K562 (cell line): ENCODE measurements around the gene IDI1. TPM values are rescaled to one million over a fixed set of nuclear protein-coding genes. Genes with fewer than 3 reads are reported as not detected.

Experiments
- ATAC-seq: fragments of 200-7000 bp; cut with Tn5 transposase; 3 replicates; pipeline ENCODE4 v1.9.1; 2020; ENCODE audit warnings: moderate library complexity
- BruUV-seq: library from RNA; stranded (reverse); fragments of 400-500 nt; replicated peaks from 2 replicates; lab custom pipeline; 2021; lab: Mats Ljungman, UMichigan
- CTCF ChIA-PET: fragments of 300-600 bp; formaldehyde crosslinking; extraction: SDS; loops from one replicate; lab custom pipeline; 2021; ENCODE audit warnings: low intra/inter-chr PET ratio; lab: Yijun Ruan, JAX
- POLR2A ChIA-PET: fragments of 300-600, 350-650 bp; sonication (Branson Sonifier 250); formaldehyde crosslinking; extraction: SDS; loops from one replicate; lab custom pipeline; 2021; ENCODE audit warnings: antibody characterized with exemption, inconsistent platforms; lab: Yijun Ruan, JAX
- DNase-seq, 4 experiments: peaks; one replicate each; pipeline versions ENCODE4 v3.0.0 to v3.0.0-alpha.2; 2011 to 2018; ENCODE audit warnings: low spot score in 3 of 4, mixed read lengths in 3 of 4; ENCODE audit errors: extremely low read depth in 1 of 4
- FAIRE-seq: peaks from 2 replicates; lab custom pipeline; 2011; peaks lifted over from hg19 to GRCh38; lab: Jason Lieb, UNC
- H2AFZ ChIP-seq: 2 replicates; pipeline ENCODE4 v1.6.0; 2011; ENCODE audit warnings: low read depth, low read length, control low read depth, inconsistent platforms
- H3K27ac ChIP-seq: fragments of 200-600 bp; 3 replicates; pipeline ENCODE4 v1.8.0; 2011; ENCODE audit warnings: low read depth, mild to moderate bottlenecking, control low read depth, inconsistent platforms, low read length, moderate library complexity, mixed read lengths; ENCODE audit errors: extremely low read depth
- H3K27me3 ChIP-seq, 2 experiments: fragments of 300-600 bp in 1 of 2; 2 replicates in 1 of 2; 3 replicates in 1 of 2; pipeline versions ENCODE4 v1.6.0 to v1.8.0; 2011; ENCODE audit warnings: inconsistent platforms in 2 of 2, low read length in 2 of 2, mild to moderate bottlenecking in 1 of 2, mixed read lengths in 1 of 2, moderate library complexity in 1 of 2; ENCODE audit not compliant: control insufficient read depth in 2 of 2, insufficient read depth in 2 of 2
- H3K36me3 ChIP-seq: fragments of 300-600 bp; 3 replicates; pipeline ENCODE4 v1.8.0; 2011; ENCODE audit warnings: mild to moderate bottlenecking, low read length, inconsistent platforms; ENCODE audit not compliant: control insufficient read depth, insufficient read depth
- H3K4me1 ChIP-seq, 2 experiments: fragments of 200-600 bp in 1 of 2; replicated peaks in 1 of 2; 2 replicates in 1 of 2; 3 replicates in 1 of 2; pipeline versions ENCODE4 v1.5.1 to v1.8.0; 2011; ENCODE audit warnings: inconsistent platforms in 2 of 2, low read length in 2 of 2, mild to moderate bottlenecking in 1 of 2, mixed read lengths in 1 of 2, moderate library complexity in 1 of 2; ENCODE audit not compliant: control insufficient read depth in 2 of 2, insufficient read depth in 2 of 2
- H3K4me2 ChIP-seq: 2 replicates; pipeline ENCODE4 v1.6.1; 2011; ENCODE audit warnings: low read length, control low read depth, inconsistent platforms, mixed read lengths; ENCODE audit not compliant: insufficient read depth
- H3K4me3 ChIP-seq: fragments of 200-600 bp; sonication (generic), shearing (Covaris generic); 2 replicates; pipeline ENCODE4 v1.5.1; 2016; ENCODE audit warnings: control low read depth, inconsistent platforms
- H3K79me2 ChIP-seq: fragments of 200-600 bp; 3 replicates; pipeline ENCODE4 v1.8.0; 2011; ENCODE audit warnings: low read length, inconsistent platforms; ENCODE audit not compliant: control insufficient read depth, insufficient read depth
- H3K9ac ChIP-seq, 2 experiments: 2 replicates each; pipeline versions ENCODE4 v1.6.0 to v1.6.1; 2011; ENCODE audit warnings: low read depth in 2 of 2, low read length in 2 of 2, control low read depth in 1 of 2, inconsistent platforms in 1 of 2, mild to moderate bottlenecking in 1 of 2, mixed read lengths in 1 of 2; ENCODE audit not compliant: insufficient read depth in 1 of 2
- H3K9me1 ChIP-seq: one replicate; pipeline ENCODE4 v1.6.0; 2011; ENCODE audit warnings: inconsistent platforms, mild to moderate bottlenecking, low read length, moderate library complexity; ENCODE audit not compliant: control insufficient read depth, insufficient read depth
- H3K9me3 ChIP-seq: replicated peaks from 2 replicates; pipeline ENCODE4 v1.5.1; 2011; ENCODE audit warnings: low read depth, low read length, inconsistent platforms; ENCODE audit not compliant: control insufficient read depth, insufficient read depth
- H4K20me1 ChIP-seq: replicated peaks from 2 replicates; pipeline ENCODE4 v1.6.1; 2011; ENCODE audit warnings: low read length, inconsistent platforms, mixed read lengths; ENCODE audit not compliant: control insufficient read depth, insufficient read depth
- ARHGAP35 ChIP-seq: fragments of 450-650 bp; IDR thresholded peaks from 2 replicates; pipeline ENCODE4 v1.6.1; 2018; ENCODE audit not compliant: partially characterized antibody
- CBFA2T3 ChIP-seq: fragments of 450-650 bp; IDR thresholded peaks from 2 replicates; pipeline ENCODE4 v1.6.1; 2017
- FUS ChIP-seq: fragments of 200-400 bp; formaldehyde crosslinking; optimal IDR thresholded peaks from 2 replicates; pipeline ENCODE3; 2017; ENCODE audit warnings: low read depth, low read length
- POLR2G ChIP-seq: fragments of 200-400 bp; formaldehyde crosslinking; IDR thresholded peaks from 2 replicates; pipeline ENCODE4 v1.6.1; 2017; ENCODE audit warnings: low read depth, mild to moderate bottlenecking, antibody characterized with exemption, low read length, moderate library complexity
- WGBS: fragments of 100-300 bp; shearing (Covaris generic); methylation state at CpG from one replicate; pipeline ENCODE4 v1.1.6; 2016; ENCODE audit warnings: low coverage, mixed read lengths; ENCODE audit not compliant: insufficient coverage; ENCODE audit errors: missing lambda C conversion rate; 5-methylcytosine and 5-hydroxymethylcytosine counted together
- in situ Hi-C: fragments of 300-500 bp; cut with MboI; formaldehyde crosslinking; loops from 4 replicates; pipeline ENCODE4 v1.15.0; 2018; ENCODE audit warnings: inconsistent platforms, mixed read lengths
- intact Hi-C: fragments of 100-400 bp; cut with micrococcal nuclease; formaldehyde crosslinking; loops from 2 replicates; pipeline ENCODE4 v1.14.2; 2022
- polyA plus RNA-seq, 8 experiments: library from polyadenylated mRNA; depleted of rRNA in 4 of 8; stranded (reverse) in 5 of 8; unstranded in 3 of 8; fragments of >200 nt; fragmentation: Nextera tagmentation in 2 of 8; fragmentation: Illumina TruSeq in 1 of 8; extraction: Ambion mirVana in 2 of 8; extraction: Trizol in 1 of 8; gene quantifications; 2 replicates each; pipeline versions ENCODE4 v1.2.1 to v1.2.3, GENCODE V29; 2011 to 2014; ENCODE audit warnings: inconsistent platforms in 1 of 8, missing spikeins in 1 of 8
- total RNA-seq, 7 experiments: library from RNA; depleted of rRNA in 6 of 7; stranded (reverse); fragments of >200 nt in 6 of 7; fragmentation: Illumina TruSeq in 2 of 7; extraction: Trizol in 2 of 7; gene quantifications; 2 replicates each; pipeline versions ENCODE4 v1.2.1 to v1.2.3, GENCODE V29; 2011 to 2021; ENCODE audit warnings: low replicate concordance in 1 of 7

IDI1 gene
- total and polyA plus RNA-seq, 9 of the 15 experiments (the other 6 are each of a cell fraction or from before 2014, with no cell fraction given) = 70.0 to 265 (median 119) TPM

GRCh38 chr10:1020958-1021357, 28.0 kb downstream of the IDI1 start:
- H3K4me3 ChIP-seq = no peak overlapping the region
- ChIA-PET CTCF (no interaction called here), POLR2A (interaction anchor here (1.2 kb wide), 1 partner anchor 14 kb away, joined by 4 read pairs; no protein-coding TSS in a partner anchor)
- no peak overlapping the region for H2AFZ ChIP-seq
- TF ChIP-seq POLR2G (peak; percentile 66), FUS (no peak)
- no peak overlapping the region for H3K4me2 ChIP-seq
- WGBS = 97% methylated on average over 8 of the region's 9 CpGs
- no peaks in the 10 kb centered on the region for H3K27me3 ChIP-seq
- H3K79me2 ChIP-seq = no peaks in the 10 kb centered on the region
- H3K9me3 ChIP-seq = no peaks in the 10 kb centered on the region
- in situ Hi-C loops = no loop called here
- peaks cover 37% of the 10 kb centered on the region for H3K36me3 ChIP-seq
- H3K9me1 ChIP-seq = no peaks in the 10 kb centered on the region
- ATAC-seq (peak; percentile 17; the same call in 2 of the 3 replicates), FAIRE-seq (no peak), DNase-seq (no peak)
- intact Hi-C loops = no loop called here
- no peak overlapping the region for H3K27ac ChIP-seq
- H3K4me1 ChIP-seq = peaks cover 6 to 8% of the 10 kb centered on the region in 2 experiments; a peak in 3 of 5 replicates
- H3K9ac ChIP-seq = no peak overlapping the region
- no peaks in the 10 kb centered on the region for H4K20me1 ChIP-seq
- BruUV-seq = no TSS peak

- H3K4me2 ChIP-seq = no peak overlapping the region
- no peak for DNase-seq
- no peaks in the 10 kb centered on the region for H3K79me2 ChIP-seq
- FAIRE-seq = no peak
- H3K27me3 ChIP-seq = no peaks in the 10 kb centered on the region
- no peaks in the 10 kb centered on the region for H3K9me3 ChIP-seq
- peaks cover 42% of the 10 kb centered on the region for H3K36me3 ChIP-seq
- no peaks in the 10 kb centered on the region for H4K20me1 ChIP-seq
- in situ Hi-C loops = no loop called here
- no TSS peak for BruUV-seq
- TF ChIP-seq CBFA2T3 (no peak), ARHGAP35 (no peak)
- TF ChIP-seq, all 486 proteins: peak for 0
- 91% methylated on average over 10 of the region's 10 CpGs for WGBS
- ChIA-PET POLR2A (interaction anchor here (0.7 to 2.1 kb wide), 3 partner anchors 14 to 130 kb away, joined by 3 to 9 read pairs (median 5); partner anchors contain the start of gene IDI1), CTCF (no interaction called here)
- Histone ChIP-seq H3K9ac (no peak overlapping the region), H3K4me1 (peaks cover 6 to 8% of the 10 kb centered on the region in 2 experiments; a peak in 3 of 5 replicates), H3K9me1 (no peaks in the 10 kb centered on the region), H3K27ac (no peak overlapping the region), H3K4me3 (no peak overlapping the region), H2AFZ (no peak overlapping the region)
- intact Hi-C loops = no loop called here
- peak; percentile 51 for ATAC-seq
Observed at GRCh38 chr10:1020460-1020859, 28.5 kb downstream of the IDI1 start.
